Activated naive CD4-positive, alpha-beta T cell treated with anti-CD3 and anti-CD28 coated beads, Interleukin-2, amount 50 U/mL, for 72 hours (primary cell): ENCODE measurements around the gene GPX6. TPM values are rescaled to one million over a fixed set of nuclear protein-coding genes. Genes with fewer than 3 reads are reported as not detected.
"Not testable (repeated sequence)": the region's sequence is repeated elsewhere in the genome, so short reads cannot be mapped to it uniquely, and the experiment has no call there.

Experiments used
- ATAC-seq, 2 donors: fragments of 150-1000 bp; cut with Tn5 transposase; 2 replicates each; pipeline ENCODE4 v1.10.0; 2021; ENCODE audit warnings: mild to moderate bottlenecking in 2 of 2, moderate library complexity in 2 of 2
- DNase-seq, 2 donors: peaks; one replicate each; pipeline ENCODE4 v3.0.0; 2021 to 2022; ENCODE audit warnings: low spot score in 2 of 2
- H3K27ac Mint-ChIP-seq, 2 donors: one replicate each; pipeline ENCODE4 v1.8.0; 2022; ENCODE audit warnings: mild to moderate bottlenecking in 2 of 2, mixed read lengths in 2 of 2
- H3K36me3 Mint-ChIP-seq, 2 donors: one replicate each; pipeline ENCODE4 v1.8.0; 2022; ENCODE audit warnings: mixed read lengths in 2 of 2
- H3K9me3 Mint-ChIP-seq, 2 donors: one replicate each; pipeline ENCODE4 v1.8.0; 2022; ENCODE audit warnings: mixed read lengths in 2 of 2
- total RNA-seq, 2 donors: library from RNA; stranded (reverse); gene quantifications; one replicate each; pipeline ENCODE4 v1.2.3, GENCODE V29; 2022

The GPX6 gene, protein sequence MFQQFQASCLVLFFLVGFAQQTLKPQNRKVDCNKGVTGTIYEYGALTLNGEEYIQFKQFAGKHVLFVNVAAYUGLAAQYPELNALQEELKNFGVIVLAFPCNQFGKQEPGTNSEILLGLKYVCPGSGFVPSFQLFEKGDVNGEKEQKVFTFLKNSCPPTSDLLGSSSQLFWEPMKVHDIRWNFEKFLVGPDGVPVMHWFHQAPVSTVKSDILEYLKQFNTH
- not detected for total RNA-seq

DNA sequence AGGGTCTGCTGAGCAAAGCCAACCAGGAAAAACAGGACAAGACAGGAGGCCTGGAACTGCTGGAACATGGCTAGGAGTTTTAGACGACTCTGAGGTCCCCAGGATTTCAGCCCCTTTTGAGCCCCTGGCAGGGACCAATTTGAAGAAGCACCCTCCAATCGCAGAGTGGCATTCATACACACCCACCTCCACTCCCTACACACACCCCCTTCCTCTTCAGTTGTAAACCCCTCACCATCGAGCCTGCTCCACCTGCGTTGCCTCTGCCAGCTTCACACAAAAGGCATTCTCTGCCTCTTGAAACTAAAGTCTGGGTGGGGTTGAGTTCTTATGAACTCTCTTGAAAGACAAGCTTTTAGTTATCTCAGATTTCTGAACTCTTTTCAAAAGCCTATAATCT is at the start of gene GPX6:
GPX6 (minus strand) TSS at position 118 of the 400 bp plus-strand sequence; CDS start at position 68, 50 bp downstream.
- DNase-seq (no peak), ATAC-seq (no peak)
- H3K9me3 Mint-ChIP-seq = no peaks in the 10 kb centered on the region
- no peak within 1 kb of the TSS for H3K27ac Mint-ChIP-seq
- H3K36me3 Mint-ChIP-seq = no peaks in the 10 kb centered on the region

DNA sequence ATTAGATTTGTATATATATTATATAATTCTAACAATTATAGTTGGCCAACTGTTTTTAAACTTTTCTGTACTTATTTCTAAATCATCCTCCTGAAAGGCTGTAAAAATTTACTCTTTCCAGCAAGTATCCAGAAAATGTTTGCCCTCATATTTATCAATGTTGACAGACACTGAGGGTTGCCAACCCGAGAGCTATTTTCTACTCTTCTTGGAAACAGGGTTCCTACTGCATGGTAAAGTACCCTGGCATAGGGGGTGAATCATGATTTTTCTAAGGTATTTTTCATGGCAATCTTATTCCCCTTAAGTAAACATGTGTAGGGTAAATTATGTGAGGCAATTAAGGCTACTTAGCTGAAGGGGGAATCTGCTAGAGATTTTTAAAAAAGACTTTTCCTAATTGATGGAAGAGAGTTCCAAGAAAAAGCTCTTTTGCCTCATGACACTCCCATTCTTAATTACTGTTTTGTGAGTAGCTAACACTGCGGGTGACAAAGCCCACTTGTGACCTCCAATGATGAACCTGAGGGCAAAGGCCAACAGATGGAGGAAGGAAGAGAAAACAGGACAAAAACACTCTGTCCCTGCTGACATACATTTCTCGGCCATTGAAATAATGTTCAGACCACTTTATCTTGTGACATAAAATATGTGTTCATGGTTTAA is 48.0 kb upstream of the GPX6 start:
- Mint-ChIP-seq H3K27ac (no peak overlapping the region), H3K9me3 (no peaks in the 10 kb centered on the region), H3K36me3 (no peaks in the 10 kb centered on the region)
- no peak for ATAC-seq
- no peak for DNase-seq

DNA sequence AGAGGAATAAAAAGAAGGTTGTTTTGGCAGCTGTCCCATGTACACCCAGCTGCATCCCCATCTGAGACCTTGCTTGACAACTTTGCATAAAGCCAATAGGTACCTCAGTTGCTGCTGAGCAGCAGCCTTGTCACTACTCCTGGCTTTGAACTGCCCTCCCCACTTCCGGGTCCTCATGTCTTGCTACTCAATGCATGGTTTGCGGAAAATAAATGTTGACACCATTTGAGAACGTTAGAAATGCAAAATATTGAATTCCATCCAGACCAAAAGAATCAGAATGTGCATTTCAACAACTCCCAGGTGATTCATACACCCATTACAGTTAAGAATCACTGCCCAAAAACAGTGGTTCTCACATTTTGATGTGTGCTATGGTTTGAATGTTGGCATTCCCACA is 43.0 kb upstream of the GPX6 start:
- Mint-ChIP-seq H3K36me3 (peaks cover 0 to 4% of the 10 kb centered on the region in 2 donors), H3K27ac (no peak overlapping the region), H3K9me3 (no peaks in the 10 kb centered on the region)
- DNase-seq (no peak), ATAC-seq (no peak)

DNA sequence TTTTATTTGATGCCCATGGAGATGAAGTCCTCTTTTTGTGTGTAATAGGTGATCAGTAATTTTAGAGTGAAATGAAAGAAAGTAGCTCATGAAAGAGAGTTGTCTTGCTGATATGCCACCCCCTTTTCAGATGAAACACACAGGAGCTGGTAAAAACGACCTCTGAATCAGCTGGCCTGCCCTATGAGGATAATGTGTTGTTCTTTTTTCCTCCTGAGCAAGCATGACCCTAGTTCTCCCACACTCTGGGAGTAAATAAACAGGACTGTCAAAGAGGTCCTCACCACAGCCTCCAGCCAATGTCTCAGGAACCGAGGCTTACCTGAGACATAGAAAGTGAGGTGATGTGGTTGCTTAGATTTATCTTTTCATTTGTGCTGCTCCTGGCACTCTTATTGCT is 39.5 kb upstream of the GPX6 start:
- Mint-ChIP-seq H3K27ac (no peak overlapping the region), H3K9me3 (no peaks in the 10 kb centered on the region), H3K36me3 (peaks cover 0 to 4% of the 10 kb centered on the region in 2 donors)
- no peak for DNase-seq
- ATAC-seq = no peak

DNA sequence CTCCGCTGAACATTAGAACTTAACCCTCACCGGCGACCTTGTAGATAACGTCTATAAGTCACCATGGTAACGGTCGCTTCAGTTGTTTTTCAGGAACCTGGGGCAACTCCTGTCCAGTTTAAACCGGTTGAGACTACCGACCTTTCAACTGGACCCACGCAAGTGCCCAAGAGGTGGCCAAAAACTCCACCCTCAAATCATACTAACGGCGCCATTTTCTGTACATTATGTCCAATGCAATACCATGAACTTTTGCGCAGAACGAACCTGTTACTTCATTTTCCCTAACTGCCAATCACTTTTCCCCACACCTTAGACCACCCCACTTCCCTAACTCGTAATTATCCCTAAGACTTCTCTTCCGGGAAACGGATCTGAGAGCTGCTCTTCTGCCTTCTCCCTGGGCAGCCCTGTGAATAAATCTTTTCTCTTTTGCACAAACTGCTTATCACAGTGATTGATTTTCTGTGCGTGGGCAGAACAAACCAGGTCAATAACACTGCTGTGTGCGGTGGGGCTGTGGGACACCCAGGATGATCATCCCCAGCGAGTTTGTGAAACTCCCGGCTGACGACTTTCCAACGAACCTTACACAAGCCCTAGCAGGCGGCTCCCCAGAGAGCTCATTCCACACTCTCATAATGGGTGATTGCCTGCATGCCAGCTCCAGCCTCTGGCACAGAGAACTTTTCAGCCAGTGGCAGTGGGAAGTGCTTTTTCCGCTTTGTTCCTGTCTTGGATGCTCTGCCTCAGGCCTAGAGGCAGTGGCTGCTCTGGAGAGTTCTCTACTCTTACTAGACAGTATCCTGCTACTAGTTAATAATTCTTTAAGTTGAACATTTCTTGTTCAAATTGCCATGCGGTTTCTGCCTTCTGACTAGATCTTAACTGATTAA is 38.6 kb upstream of the GPX6 start:
- no peak overlapping the region for H3K27ac Mint-ChIP-seq
- peaks cover 0 to 4% of the 10 kb centered on the region in 2 donors for H3K36me3 Mint-ChIP-seq
- H3K9me3 Mint-ChIP-seq = no peaks in the 10 kb centered on the region
- ATAC-seq (no peak), DNase-seq (no peak)

DNA sequence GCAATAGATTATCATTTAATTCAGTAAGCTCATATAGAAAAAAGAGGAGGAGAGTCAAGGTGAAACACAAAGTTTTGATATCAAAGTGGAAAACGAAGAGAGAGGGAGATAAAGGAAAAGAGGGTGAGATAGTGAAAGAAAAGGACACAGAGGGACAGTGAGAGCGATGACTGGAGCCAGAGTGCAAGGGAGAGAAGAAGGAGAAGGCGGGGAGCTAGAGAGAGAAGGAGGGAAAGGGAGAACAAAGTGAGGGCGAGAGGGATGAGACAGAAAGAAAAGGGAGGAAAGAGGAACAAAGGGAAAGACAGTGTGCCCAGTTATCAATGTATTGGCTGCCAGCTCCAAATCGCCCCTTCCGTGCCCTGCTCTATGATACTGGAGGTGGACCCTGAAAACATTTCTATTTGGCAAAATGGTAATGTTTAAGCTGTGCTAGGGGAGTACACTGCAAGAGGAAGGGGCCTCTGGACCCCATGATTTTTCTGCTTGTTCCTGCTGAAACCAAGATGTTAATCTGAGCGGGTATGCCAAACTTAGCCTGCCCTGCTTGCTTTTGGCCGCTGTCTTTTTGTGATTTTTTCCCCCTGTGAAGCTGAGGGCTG is 37.9 kb upstream of the GPX6 start:
- Mint-ChIP-seq H3K27ac (no peak overlapping the region), H3K36me3 (peaks cover 0 to 4% of the 10 kb centered on the region in 2 donors), H3K9me3 (no peaks in the 10 kb centered on the region)
- ATAC-seq (no peak), DNase-seq (no peak)

DNA sequence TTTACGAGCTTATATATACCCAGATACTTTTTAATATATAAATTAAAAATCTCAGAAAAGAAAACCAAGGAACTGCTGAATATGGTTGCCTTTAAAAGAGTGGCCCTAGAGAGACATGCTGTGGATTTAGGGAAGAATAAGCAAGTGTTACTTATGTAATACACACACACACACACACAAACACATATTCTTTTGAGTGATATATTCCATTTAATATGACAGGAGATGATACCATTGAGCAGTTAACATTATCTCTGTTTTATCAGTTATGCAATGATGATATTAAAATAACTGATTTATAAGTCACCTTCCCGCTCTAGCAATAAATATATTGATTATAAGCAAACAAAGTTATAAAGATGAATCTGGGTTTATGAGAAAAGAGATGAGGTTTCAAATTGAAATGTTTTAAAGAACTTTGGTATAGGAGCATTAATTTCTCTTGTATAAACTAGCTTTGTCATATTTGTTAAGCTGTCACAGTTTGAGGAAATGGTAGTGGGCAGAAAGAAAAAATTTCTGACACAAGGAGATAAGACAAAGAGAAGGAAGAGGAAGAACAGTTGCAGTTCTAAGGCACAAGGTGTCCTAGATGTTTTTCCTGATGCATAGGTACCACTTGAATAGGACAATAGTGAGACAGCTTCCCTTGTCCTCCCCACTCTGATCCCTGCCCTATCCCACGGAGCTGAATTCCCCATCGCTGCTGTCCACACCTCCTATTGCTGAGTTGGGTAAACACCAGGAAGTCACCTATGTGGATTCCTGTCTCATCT is 36.5 kb upstream of the GPX6 start:
- no peak overlapping the region for H3K27ac Mint-ChIP-seq
- H3K9me3 Mint-ChIP-seq = no peaks in the 10 kb centered on the region
- no peak for ATAC-seq
- DNase-seq = no peak
- peaks cover 0 to 5% of the 10 kb centered on the region in 2 donors for H3K36me3 Mint-ChIP-seq

DNA sequence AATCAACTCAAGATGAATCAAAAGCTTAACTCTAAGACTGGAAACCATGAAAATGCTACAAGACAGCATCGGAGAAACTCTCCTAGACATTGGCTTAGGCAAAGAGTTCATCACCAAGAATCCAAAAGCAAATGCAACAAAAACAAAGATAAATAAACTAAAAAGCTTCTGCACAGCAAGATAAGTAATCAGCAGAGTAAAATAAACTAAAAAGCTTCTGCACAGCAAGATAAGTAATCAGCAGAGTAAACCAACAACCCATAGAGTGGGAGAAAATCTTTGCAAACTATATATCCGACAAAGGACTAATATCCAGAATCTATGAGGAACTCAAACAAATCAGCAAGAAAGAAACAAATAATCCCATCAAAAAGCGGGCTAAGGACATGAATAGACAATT is 31.4 kb upstream of the GPX6 start:
- peaks cover 0 to 15% of the 10 kb centered on the region in 2 donors for H3K36me3 Mint-ChIP-seq
- not testable (repeated sequence) for DNase-seq, ATAC-seq, H3K9me3 Mint-ChIP-seq, H3K27ac Mint-ChIP-seq

DNA sequence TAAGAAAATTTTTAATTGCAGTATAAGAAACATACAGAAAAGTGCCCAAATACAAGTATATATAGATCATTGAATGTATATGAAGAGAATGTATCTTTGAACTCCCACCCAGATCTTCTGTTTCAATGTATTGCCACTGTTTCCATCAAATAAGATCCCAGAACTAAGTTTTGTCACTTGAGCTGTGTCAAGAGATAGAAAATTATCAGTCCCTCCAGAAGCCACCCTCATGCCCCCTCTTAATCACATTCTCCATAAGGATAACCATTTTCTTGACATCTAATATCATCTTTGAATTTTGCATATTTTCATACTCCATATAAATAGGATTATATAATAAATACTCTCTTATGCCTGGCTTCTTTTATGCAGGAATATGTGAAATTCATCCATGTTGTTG is 30.4 kb upstream of the GPX6 start:
- Mint-ChIP-seq H3K27ac (no peak overlapping the region), H3K9me3 (no peaks in the 10 kb centered on the region), H3K36me3 (peaks cover 0 to 15% of the 10 kb centered on the region in 2 donors)
- ATAC-seq = no peak
- no peak for DNase-seq

DNA sequence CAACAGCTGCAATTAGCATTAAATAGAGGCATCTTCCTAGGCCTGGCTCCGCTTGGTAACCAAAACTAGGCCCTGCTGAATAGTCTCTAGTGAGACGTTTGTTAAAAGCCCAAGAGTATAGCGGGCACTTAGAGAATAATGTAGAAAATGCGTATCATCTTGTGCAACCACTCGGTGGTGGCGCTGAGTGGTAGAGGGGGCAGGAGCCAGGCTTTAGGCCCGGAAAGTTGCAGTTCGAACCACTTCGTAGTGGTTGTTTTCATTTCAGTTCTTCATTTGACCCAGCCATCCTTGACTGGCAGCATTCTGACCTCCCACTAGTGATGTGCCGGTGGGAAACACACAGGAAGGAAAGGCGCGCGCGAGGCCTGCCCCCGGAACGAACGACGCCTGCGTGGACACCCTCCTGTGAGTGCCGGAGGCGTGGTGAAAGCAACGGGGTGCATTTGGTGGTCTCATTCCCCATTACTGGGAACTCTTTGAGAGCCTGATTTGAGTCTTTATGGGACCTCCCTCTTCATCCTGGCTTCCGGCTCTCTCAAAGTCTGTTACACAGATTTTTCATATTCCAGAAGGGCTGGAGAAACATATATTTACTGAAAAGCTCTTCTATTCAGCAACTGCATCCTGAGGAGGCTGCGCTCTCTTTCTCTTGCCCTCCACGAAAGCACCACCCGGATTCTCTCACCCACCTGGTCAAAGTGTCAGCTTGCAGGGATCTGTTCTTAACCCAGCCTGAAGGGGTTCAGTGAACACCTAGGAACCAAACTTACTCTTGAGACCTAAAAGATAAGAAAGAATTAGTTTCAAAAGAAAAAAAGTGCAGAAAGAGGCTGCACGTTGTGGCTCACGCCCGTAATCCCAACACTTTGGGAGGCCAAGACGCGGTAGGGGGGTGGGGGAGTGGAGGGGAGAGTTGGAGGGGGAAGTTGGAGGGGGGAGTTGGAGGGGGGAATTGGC is 28.3 kb upstream of the GPX6 start:
- Mint-ChIP-seq H3K36me3 (peaks cover 0 to 15% of the 10 kb centered on the region in 2 donors), H3K27ac (peak overlapping the region; percentile 79 to 90), H3K9me3 (no peaks in the 10 kb centered on the region)
- ATAC-seq = peak; percentile 46 to 66
- DNase-seq = peak in 1 of 2 donors; percentile 26

DNA sequence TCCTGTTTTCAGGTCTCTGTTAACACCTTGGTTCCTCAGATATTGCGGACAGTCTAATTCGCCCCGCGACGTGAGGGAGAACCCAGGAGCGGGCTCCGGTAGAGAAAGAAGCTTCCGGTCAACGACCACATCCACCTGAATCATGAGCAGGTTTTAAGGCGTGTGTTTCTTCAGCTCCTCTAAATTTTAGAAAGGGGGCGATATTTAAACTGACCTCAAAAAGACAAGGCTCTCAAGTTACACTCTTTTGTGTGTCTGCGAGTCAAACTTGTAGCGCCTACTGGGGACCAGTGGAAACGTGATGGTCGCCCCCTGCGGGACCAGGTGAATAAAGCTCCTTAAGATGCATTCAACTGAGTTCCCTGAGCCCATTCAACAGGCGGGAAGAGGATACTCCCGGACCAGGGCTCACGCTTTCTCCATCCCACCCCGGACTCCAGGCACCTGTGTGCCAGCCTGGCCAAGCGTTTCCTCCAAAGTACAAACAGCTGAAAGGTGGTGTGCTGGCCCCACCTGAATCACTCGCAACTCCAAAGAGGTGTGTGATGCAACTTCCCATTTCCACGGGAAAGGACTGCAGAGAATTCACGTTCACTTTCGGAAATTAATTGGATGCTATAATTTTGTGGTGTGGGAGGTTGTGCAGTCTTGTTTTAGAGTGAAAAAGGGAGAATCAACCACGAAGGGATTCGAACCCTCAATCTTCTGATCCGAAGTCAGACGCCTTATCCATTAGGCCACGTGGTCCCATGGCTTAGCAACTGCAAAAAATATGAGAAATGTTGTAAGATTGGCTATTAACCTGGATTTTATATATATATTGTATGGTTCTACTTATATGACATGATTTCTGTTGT is 27.1 kb upstream of the GPX6 start:
- peak; percentile 58 to 76 for DNase-seq
- Mint-ChIP-seq H3K9me3 (no peaks in the 10 kb centered on the region), H3K27ac (peak overlapping the region; percentile 90 to 99), H3K36me3 (peaks cover 0 to 15% of the 10 kb centered on the region in 2 donors)
- ATAC-seq = peak; percentile 70 to 84

DNA sequence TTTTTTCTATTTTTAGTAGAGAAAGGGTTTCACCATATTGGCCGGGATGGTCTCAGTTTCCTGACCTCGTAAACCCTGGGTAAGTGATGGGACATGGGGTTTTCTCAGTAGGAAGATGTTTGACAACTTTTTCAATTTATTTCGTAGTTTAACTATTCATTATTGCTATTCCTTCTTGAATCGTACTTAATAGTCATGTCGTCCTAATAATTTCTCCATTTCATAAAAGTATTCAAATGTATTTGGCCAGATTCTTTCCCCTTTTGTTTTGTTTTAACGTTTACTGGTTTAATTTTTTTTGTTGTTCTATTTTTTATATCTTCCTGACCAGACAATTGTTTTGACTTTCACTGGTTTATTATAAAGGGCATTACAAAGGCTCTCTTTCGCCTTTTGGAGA is 26.4 kb upstream of the GPX6 start:
- no peak for DNase-seq
- no peak for ATAC-seq
- H3K36me3 Mint-ChIP-seq = peaks cover 0 to 13% of the 10 kb centered on the region in 2 donors
- no peaks in the 10 kb centered on the region for H3K9me3 Mint-ChIP-seq
- H3K27ac Mint-ChIP-seq = peak overlapping the region in 1 of 2 donors; percentile 90

DNA sequence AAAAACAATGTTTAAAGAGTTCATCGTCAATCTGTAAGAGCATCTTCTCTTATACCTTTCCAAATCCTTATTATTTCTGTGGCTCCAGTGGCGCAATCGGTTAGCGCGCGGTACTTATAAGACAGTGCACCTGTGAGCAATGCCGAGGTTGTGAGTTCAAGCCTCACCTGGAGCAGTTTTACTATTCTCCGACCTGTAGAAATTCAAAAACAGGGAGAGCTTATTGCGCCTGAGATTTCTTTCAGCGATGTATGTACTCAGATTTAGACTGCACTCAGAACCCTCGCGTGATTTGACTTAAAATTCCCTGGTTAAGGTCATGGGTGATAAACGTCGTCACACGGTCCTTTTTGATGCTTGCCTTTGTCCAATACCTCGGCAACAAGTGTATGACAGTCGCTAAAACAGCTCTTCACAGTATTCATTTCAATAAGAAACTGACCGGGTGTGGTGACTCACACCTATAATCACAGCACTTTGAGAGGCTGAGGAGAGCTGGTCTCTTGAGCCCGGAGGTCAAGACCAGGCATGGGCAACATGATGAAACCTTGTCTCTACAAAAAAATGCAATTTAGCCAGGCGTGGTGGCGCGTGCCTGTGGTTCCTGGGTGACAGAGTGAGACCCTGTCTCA is 22.0 kb upstream of the GPX6 start:
- DNase-seq = peak in 1 of 2 donors; percentile 40

DNA sequence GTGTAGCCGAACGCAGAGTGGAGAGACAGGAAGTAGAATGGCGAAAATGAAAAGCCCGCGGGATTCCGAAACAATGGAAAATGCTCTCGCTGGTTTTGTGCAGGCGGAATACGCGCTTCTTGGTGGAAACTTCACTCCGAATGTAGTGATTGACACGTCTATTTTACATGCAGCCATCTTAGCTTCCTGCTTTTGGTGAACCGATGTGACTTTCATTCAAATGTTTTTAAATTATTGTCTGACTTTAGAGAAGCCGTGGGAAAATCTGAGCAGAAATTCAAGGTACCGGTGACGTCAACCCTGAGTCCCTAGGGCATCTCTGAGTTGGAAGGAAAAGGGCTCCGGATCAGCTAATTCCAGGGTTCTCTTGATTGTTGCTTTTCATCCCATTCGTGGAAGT is 21.5 kb upstream of the GPX6 start:
- no peak for DNase-seq
- Mint-ChIP-seq H3K36me3 (peaks cover 0 to under 1% of the 10 kb centered on the region in 2 donors), H3K9me3 (no peaks in the 10 kb centered on the region), H3K27ac (peak overlapping the region; percentile 62 to 95)
- peak; percentile 23 to 30 for ATAC-seq

More for the DNA sequence above, 22.0 kb upstream of the GPX6 start:
- peak overlapping the region; percentile 62 to 95 for H3K27ac Mint-ChIP-seq
- peak; percentile 74 to 90 for ATAC-seq
- H3K9me3 Mint-ChIP-seq = no peaks in the 10 kb centered on the region
- H3K36me3 Mint-ChIP-seq = peaks cover 0 to 6% of the 10 kb centered on the region in 2 donors
